DND-41 (cell line): Measurements from ENCODE around the gene HACL1.

ENCODE experiments used
- CTCF ChIP-seq: IDR thresholded peaks from 2 replicates; pipeline ENCODE4 v1.5.1; 2012; ENCODE audit warnings: borderline replicate concordance, low read length, moderate library complexity, mild to moderate bottlenecking; ENCODE audit not compliant: poor library complexity, severe bottlenecking; ENCODE audit errors: extremely low read depth
- EZH2 ChIP-seq: IDR thresholded peaks from 3 replicates; pipeline ENCODE4 v1.6.1; 2012; ENCODE audit warnings: borderline replicate concordance, low read depth, mild to moderate bottlenecking, moderate library complexity, low read length, inconsistent platforms; ENCODE audit not compliant: severe bottlenecking

GRCh38 chr3:15575446-15575845, 25.9 kb downstream of the HACL1 start:
- TF ChIP-seq EZH2, result no peak
- no peak for TF ChIP-seq CTCF
